CD4-positive, alpha-beta T cell treated with Interleukin-1 beta for 1 hour (primary cell): Measurements from ENCODE around the gene ARL17A.
"Not testable (repeated sequence)": the region's sequence is repeated elsewhere in the genome, so short reads cannot be mapped to it uniquely, and the experiment has no call there.

Experiments
- DNase-seq, 2 donors: peaks; one replicate each; pipeline ENCODE4 v3.0.0-alpha.2; 2020 to 2022

Gene ARL17A

GRCh38 chr17:46534716-46535115 lies 44.8 kb downstream of the ARL17A start:
- DNase-seq = not testable (repeated sequence)

- DNase-seq = not testable (repeated sequence)
Measured at GRCh38 chr17:46512168-46512567, 67.3 kb downstream of the ARL17A start, which contains the start of gene LRRC37A2. LRRC37A2 (plus strand) TSS chr17:46512468; CDS start chr17:46512713, 245 bp downstream.

GRCh38 chr17:46505896-46506295 lies 73.6 kb downstream of the ARL17A start:
- not testable (repeated sequence) for DNase-seq

- DNase-seq = not testable (repeated sequence)
Measured at GRCh38 chr17:46499437-46500139, 79.9 kb downstream of the ARL17A start.

- DNase-seq = not testable (repeated sequence)
Measured at GRCh38 chr17:46492021-46492420, 87.5 kb downstream of the ARL17A start.

GRCh38 chr17:46481310-46481709 lies 98.2 kb downstream of the ARL17A start:
- DNase-seq = not testable (repeated sequence)

- not testable (repeated sequence) for DNase-seq
Measured at GRCh38 chr17:46478823-46479222, 100.7 kb downstream of the ARL17A start.

GRCh38 chr17:46475583-46475982 lies 103.9 kb downstream of the ARL17A start:
- DNase-seq = not testable (repeated sequence)

- not testable (repeated sequence) for DNase-seq
Measured at GRCh38 chr17:46474489-46474888, 105.0 kb downstream of the ARL17A start.

- DNase-seq = not testable (repeated sequence)
Measured at GRCh38 chr17:46467618-46468017, 111.9 kb downstream of the ARL17A start.
